Vagina (tissue), 2 donors: ENCODE measurements around the gene ZNF318.

Source experiments
- CTCF ChIP-seq, 3 experiments: fragments of 450-650 bp in 2 of 3; fragments of 200-600 bp in 1 of 3; sonication (generic) in 1 of 3; IDR thresholded peaks; one replicate each; pipeline ENCODE4 v1.5.1; 2017 to 2019; ENCODE audit warnings: antibody characterized with exemption in 3 of 3, mild to moderate bottlenecking in 2 of 3, moderate library complexity in 2 of 3
- POLR2A ChIP-seq, 2 donors: fragments of 450-650 bp; IDR thresholded peaks; one replicate each; pipeline ENCODE4 v1.6.1; 2017; ENCODE audit warnings: antibody characterized with exemption in 2 of 2, mild to moderate bottlenecking in 2 of 2, moderate library complexity in 2 of 2

DNA sequence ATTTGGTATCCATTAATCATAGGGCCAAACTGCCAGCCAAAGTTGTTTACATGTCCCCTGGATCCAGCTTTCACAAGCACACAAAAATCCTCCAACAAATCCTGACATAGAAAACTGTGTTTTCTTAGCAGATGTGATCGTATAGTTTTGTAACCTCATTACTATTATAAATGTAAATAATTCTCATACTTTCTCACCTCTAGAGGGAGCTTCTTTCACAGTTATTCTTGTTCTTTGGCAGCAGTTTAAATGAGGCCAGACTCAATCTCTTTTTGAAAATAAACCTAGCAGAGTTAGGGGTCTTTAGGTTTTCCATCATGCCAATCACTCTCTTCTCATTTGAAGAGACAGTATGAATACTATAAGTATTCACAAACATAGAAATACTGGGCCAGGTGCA lies 17.0 kb upstream of the ZNF318 start:
- TF ChIP-seq POLR2A (IDR thresholded peaks at IDR 0.05) (no peak), CTCF (IDR thresholded peaks at IDR 0.05) (no peak)
